ENCODE measurements around the gene SREBF2. TPM values are rescaled to one million over a fixed set of nuclear protein-coding genes. Genes with fewer than 3 reads are reported as not detected.

The SREBF2 gene
- polyA plus RNA-seq, 4 donors = 14.1 to 82.2 (median 48.1) TPM

GRCh38 chr22:41927813-41928212 is 94.9 kb downstream of the SREBF2 start:
- no peak for FAIRE-seq
- no peaks in the 10 kb centered on the region for H3K9me3 ChIP-seq (ENCODE audit: control insufficient read depth in 2 of 2, insufficient read depth in 1 of 2, low read depth in 1 of 2, low read length in 1 of 2)
- DNase-seq = no peak
- WGBS, 3 donors = 56 to 78% (median 73%) methylated on average over 5 to 6 of the region's 6 CpGs
- H3K36me3 ChIP-seq (ENCODE audit: control insufficient read depth in 3 of 3, insufficient read depth in 2 of 3, low read depth in 1 of 3, low read length in 3 of 3) = peaks cover 0 to 6% (median 0%) of the 10 kb centered on the region in 3 donors
- no peak overlapping the region for H3K27ac ChIP-seq (ENCODE audit: low read depth in 1 of 3, low read length in 2 of 3)
- H3K4me3 ChIP-seq (ENCODE audit: low read depth in 1 of 3, low read length in 3 of 3) = no peak overlapping the region
- H3K27me3 ChIP-seq (ENCODE audit: control insufficient read depth in 3 of 3, insufficient read depth in 3 of 3, low read length in 3 of 3) = peaks cover 0 to 20% (median 7%) of the 10 kb centered on the region in 3 donors
- peaks cover 0 to 2% (median 2%) of the 10 kb centered on the region in 3 donors for H3K4me1 ChIP-seq (ENCODE audit: control insufficient read depth in 3 of 3, insufficient read depth in 2 of 3, low read depth in 1 of 3, low read length in 2 of 3)

GRCh38 chr22:41928593-41929417 is 95.9 kb downstream of the SREBF2 start:
- Histone ChIP-seq H3K27me3 (ENCODE audit: control insufficient read depth in 3 of 3, insufficient read depth in 3 of 3, low read length in 3 of 3) (peaks cover 0 to 20% (median 7%) of the 10 kb centered on the region in 3 donors), H3K36me3 (ENCODE audit: control insufficient read depth in 3 of 3, insufficient read depth in 2 of 3, low read depth in 1 of 3, low read length in 3 of 3) (peaks cover 0 to 8% (median 0%) of the 10 kb centered on the region in 3 donors), H3K4me1 (ENCODE audit: control insufficient read depth in 3 of 3, insufficient read depth in 2 of 3, low read depth in 1 of 3, low read length in 2 of 3) (peaks cover 0 to 2% (median 2%) of the 10 kb centered on the region in 3 donors), H3K9me3 (ENCODE audit: control insufficient read depth in 2 of 2, insufficient read depth in 1 of 2, low read depth in 1 of 2, low read length in 1 of 2) (no peaks in the 10 kb centered on the region), H3K4me3 (ENCODE audit: low read depth in 1 of 3, low read length in 3 of 3) (no peak overlapping the region), H3K27ac (ENCODE audit: low read depth in 1 of 3, low read length in 2 of 3) (no peak overlapping the region)
- FAIRE-seq = no peak
- 64 to 72% (median 64%) methylated on average over 11 to 14 of the region's 14 CpGs for WGBS, 3 donors
- DNase-seq = no peak

GRCh38 chr22:41929418-41929810 is 96.5 kb downstream of the SREBF2 start:
- WGBS, 3 donors = 58 to 73% (median 68%) methylated on average over 8 of the region's 8 CpGs
- no peak for DNase-seq
- Histone ChIP-seq H3K4me3 (ENCODE audit: low read depth in 1 of 3, low read length in 3 of 3) (no peak overlapping the region), H3K36me3 (ENCODE audit: control insufficient read depth in 3 of 3, insufficient read depth in 2 of 3, low read depth in 1 of 3, low read length in 3 of 3) (peaks cover 0 to 8% (median 0%) of the 10 kb centered on the region in 3 donors), H3K9me3 (ENCODE audit: control insufficient read depth in 2 of 2, insufficient read depth in 1 of 2, low read depth in 1 of 2, low read length in 1 of 2) (no peaks in the 10 kb centered on the region), H3K4me1 (ENCODE audit: control insufficient read depth in 3 of 3, insufficient read depth in 2 of 3, low read depth in 1 of 3, low read length in 2 of 3) (peaks cover 0 to 2% (median 2%) of the 10 kb centered on the region in 3 donors), H3K27me3 (ENCODE audit: control insufficient read depth in 3 of 3, insufficient read depth in 3 of 3, low read length in 3 of 3) (peaks cover 0 to 20% (median 7%) of the 10 kb centered on the region in 3 donors), H3K27ac (ENCODE audit: low read depth in 1 of 3, low read length in 2 of 3) (no peak overlapping the region)
- no peak for FAIRE-seq

GRCh38 chr22:41931701-41932269 is 98.9 kb downstream of the SREBF2 start:
- Histone ChIP-seq H3K9me3 (ENCODE audit: control insufficient read depth in 2 of 2, insufficient read depth in 1 of 2, low read depth in 1 of 2, low read length in 1 of 2) (no peaks in the 10 kb centered on the region), H3K27ac (ENCODE audit: low read depth in 1 of 3, low read length in 2 of 3) (no peak overlapping the region), H3K36me3 (ENCODE audit: control insufficient read depth in 3 of 3, insufficient read depth in 2 of 3, low read depth in 1 of 3, low read length in 3 of 3) (peaks cover 0 to 22% (median 0%) of the 10 kb centered on the region in 3 donors), H3K27me3 (ENCODE audit: control insufficient read depth in 3 of 3, insufficient read depth in 3 of 3, low read length in 3 of 3) (peaks cover 0 to 8% (median 0%) of the 10 kb centered on the region in 3 donors), H3K4me3 (ENCODE audit: low read depth in 1 of 3, low read length in 3 of 3) (no peak overlapping the region), H3K4me1 (ENCODE audit: control insufficient read depth in 3 of 3, insufficient read depth in 2 of 3, low read depth in 1 of 3, low read length in 2 of 3) (no peaks in the 10 kb centered on the region)
- DNase-seq (no peak), FAIRE-seq (no peak)
- 59 to 76% (median 68%) methylated on average over 10 of the region's 10 CpGs for WGBS, 3 donors

GRCh38 chr22:41932353-41932752 is 99.4 kb downstream of the SREBF2 start:
- peaks cover 0 to 2% (median 0%) of the 10 kb centered on the region in 3 donors for H3K27me3 ChIP-seq (ENCODE audit: control insufficient read depth in 3 of 3, insufficient read depth in 3 of 3, low read length in 3 of 3)
- DNase-seq (no peak), FAIRE-seq (no peak)
- H3K27ac ChIP-seq (ENCODE audit: low read depth in 1 of 3, low read length in 2 of 3) = no peak overlapping the region
- no peak overlapping the region for H3K4me3 ChIP-seq (ENCODE audit: low read depth in 1 of 3, low read length in 3 of 3)
- H3K9me3 ChIP-seq (ENCODE audit: control insufficient read depth in 2 of 2, insufficient read depth in 1 of 2, low read depth in 1 of 2, low read length in 1 of 2) = no peaks in the 10 kb centered on the region
- peaks cover 0 to 24% (median 0%) of the 10 kb centered on the region in 3 donors for H3K36me3 ChIP-seq (ENCODE audit: control insufficient read depth in 3 of 3, insufficient read depth in 2 of 3, low read depth in 1 of 3, low read length in 3 of 3)
- H3K4me1 ChIP-seq (ENCODE audit: control insufficient read depth in 3 of 3, insufficient read depth in 2 of 3, low read depth in 1 of 3, low read length in 2 of 3) = no peaks in the 10 kb centered on the region
- WGBS, 3 donors = 91 to 96% (median 95%) methylated on average over 9 to 12 of the region's 12 CpGs

GRCh38 chr22:41933411-41934177 is 100.7 kb downstream of the SREBF2 start:
- H3K27ac ChIP-seq (ENCODE audit: low read depth in 1 of 3, low read length in 2 of 3) = no peak overlapping the region
- no peaks in the 10 kb centered on the region for H3K4me1 ChIP-seq (ENCODE audit: control insufficient read depth in 3 of 3, insufficient read depth in 2 of 3, low read depth in 1 of 3, low read length in 2 of 3)
- no peak overlapping the region for H3K4me3 ChIP-seq (ENCODE audit: low read depth in 1 of 3, low read length in 3 of 3)
- peaks cover 0 to 27% (median 0%) of the 10 kb centered on the region in 3 donors for H3K36me3 ChIP-seq (ENCODE audit: control insufficient read depth in 3 of 3, insufficient read depth in 2 of 3, low read depth in 1 of 3, low read length in 3 of 3)
- no peaks in the 10 kb centered on the region for H3K27me3 ChIP-seq (ENCODE audit: control insufficient read depth in 3 of 3, insufficient read depth in 3 of 3, low read length in 3 of 3)
- FAIRE-seq = no peak
- WGBS, 3 donors = 75 to 77% (median 76%) methylated on average over 14 to 16 of the region's 16 CpGs
- no peaks in the 10 kb centered on the region for H3K9me3 ChIP-seq (ENCODE audit: control insufficient read depth in 2 of 2, insufficient read depth in 1 of 2, low read depth in 1 of 2, low read length in 1 of 2)
- DNase-seq = no peak

GRCh38 chr22:41934284-41935014 is 101.5 kb downstream of the SREBF2 start:
- Histone ChIP-seq H3K4me1 (ENCODE audit: control insufficient read depth in 3 of 3, insufficient read depth in 2 of 3, low read depth in 1 of 3, low read length in 2 of 3) (no peaks in the 10 kb centered on the region), H3K27me3 (ENCODE audit: control insufficient read depth in 3 of 3, insufficient read depth in 3 of 3, low read length in 3 of 3) (no peaks in the 10 kb centered on the region), H3K4me3 (ENCODE audit: low read depth in 1 of 3, low read length in 3 of 3) (no peak overlapping the region), H3K36me3 (ENCODE audit: control insufficient read depth in 3 of 3, insufficient read depth in 2 of 3, low read depth in 1 of 3, low read length in 3 of 3) (peaks cover 0 to 35% (median 0%) of the 10 kb centered on the region in 3 donors), H3K27ac (ENCODE audit: low read depth in 1 of 3, low read length in 2 of 3) (no peak overlapping the region), H3K9me3 (ENCODE audit: control insufficient read depth in 2 of 2, insufficient read depth in 1 of 2, low read depth in 1 of 2, low read length in 1 of 2) (no peaks in the 10 kb centered on the region)
- FAIRE-seq (no peak), DNase-seq (no peak)
- 92 to 95% (median 95%) methylated on average over 17 of the region's 17 CpGs for WGBS, 3 donors

GRCh38 chr22:41935015-41935351 is 102.1 kb downstream of the SREBF2 start:
- 78 to 89% (median 82%) methylated on average over 4 of the region's 4 CpGs for WGBS, 3 donors
- DNase-seq (no peak), FAIRE-seq (no peak)
- H3K27ac ChIP-seq (ENCODE audit: low read depth in 1 of 3, low read length in 2 of 3) = no peak overlapping the region
- H3K36me3 ChIP-seq (ENCODE audit: control insufficient read depth in 3 of 3, insufficient read depth in 2 of 3, low read depth in 1 of 3, low read length in 3 of 3) = peaks cover 0 to 39% (median 0%) of the 10 kb centered on the region in 3 donors
- no peaks in the 10 kb centered on the region for H3K27me3 ChIP-seq (ENCODE audit: control insufficient read depth in 3 of 3, insufficient read depth in 3 of 3, low read length in 3 of 3)
- no peaks in the 10 kb centered on the region for H3K4me1 ChIP-seq (ENCODE audit: control insufficient read depth in 3 of 3, insufficient read depth in 2 of 3, low read depth in 1 of 3, low read length in 2 of 3)
- H3K4me3 ChIP-seq (ENCODE audit: low read depth in 1 of 3, low read length in 3 of 3) = no peak overlapping the region
- peaks cover 0 to 2% of the 10 kb centered on the region in 2 donors for H3K9me3 ChIP-seq (ENCODE audit: control insufficient read depth in 2 of 2, insufficient read depth in 1 of 2, low read depth in 1 of 2, low read length in 1 of 2)

All from small intestine (tissue), 7 donors.